SK-N-SH (cell line): ENCODE data around the gene TWNK.

ENCODE experiments used
- CTCF ChIP-seq: fragments of 200-600 bp; sonication (generic); IDR thresholded peaks from 2 replicates; pipeline ENCODE4 v1.6.1; 2017; ENCODE audit warnings: antibody characterized with exemption, mild to moderate bottlenecking, moderate library complexity
- JUND ChIP-seq: IDR thresholded peaks from 2 replicates; pipeline ENCODE4 v1.4.0; 2012
- MAX ChIP-seq: IDR thresholded peaks from 2 replicates; pipeline ENCODE4 v1.4.0; 2012; ENCODE audit warnings: low read depth
- MEF2A ChIP-seq: IDR thresholded peaks from 2 replicates; pipeline ENCODE4 v1.4.0; 2012; ENCODE audit warnings: low read depth, borderline replicate concordance
- NFIC ChIP-seq: IDR thresholded peaks from 2 replicates; pipeline ENCODE4 v1.4.0; 2012; ENCODE audit warnings: borderline replicate concordance
- RAD21 ChIP-seq: IDR thresholded peaks from 2 replicates; pipeline ENCODE4 v1.6.1; 2012; ENCODE audit warnings: mild to moderate bottlenecking, low read length
- REST ChIP-seq: IDR thresholded peaks from 2 replicates; pipeline ENCODE4 v1.6.1; 2012; ENCODE audit warnings: mild to moderate bottlenecking, low read depth, low read length, moderate library complexity
- RFX5 ChIP-seq: IDR thresholded peaks from 2 replicates; pipeline ENCODE4 v1.6.1; 2012; ENCODE audit warnings: mild to moderate bottlenecking, improper control_type of control experiment, low read length
- SIN3A ChIP-seq: IDR thresholded peaks from 2 replicates; pipeline ENCODE4 v1.6.1; 2012; ENCODE audit warnings: low read depth, mild to moderate bottlenecking, low read length, moderate library complexity, borderline replicate concordance
- USF1 ChIP-seq: IDR thresholded peaks from 2 replicates; pipeline ENCODE4 v1.4.0; 2012; ENCODE audit warnings: low read depth, borderline replicate concordance

- TF ChIP-seq USF1, result no peak
- no peak for TF ChIP-seq CTCF
- no peak for TF ChIP-seq JUND
- TF ChIP-seq RFX5, result no peak
- no peak for TF ChIP-seq SIN3A
- no peak for TF ChIP-seq RAD21
- TF ChIP-seq REST, result no peak
- TF ChIP-seq NFIC, result no peak
- no peak for TF ChIP-seq MEF2A
- TF ChIP-seq MAX, result no peak
These were observed 52.7 kb downstream of the TWNK start for GRCh38 chr10:101040061-101040460.
